GM12873 (cell line): ENCODE data around the gene MTARC1.

Experiments
- TF ChIP-seq, protein P1 (sequence below): IDR thresholded peaks from 2 replicates; pipeline ENCODE4 v1.5.1; 2012; ENCODE audit warnings: low read depth, mild to moderate bottlenecking, moderate library complexity, low read length, control low read depth; ENCODE audit not compliant: insufficient read depth; ENCODE audit errors: missing control alignments

Gene MTARC1

GRCh38 chr1:220772846-220773245 lies 13.9 kb upstream of the MTARC1 start:
- TF ChIP-seq, protein P1, sequence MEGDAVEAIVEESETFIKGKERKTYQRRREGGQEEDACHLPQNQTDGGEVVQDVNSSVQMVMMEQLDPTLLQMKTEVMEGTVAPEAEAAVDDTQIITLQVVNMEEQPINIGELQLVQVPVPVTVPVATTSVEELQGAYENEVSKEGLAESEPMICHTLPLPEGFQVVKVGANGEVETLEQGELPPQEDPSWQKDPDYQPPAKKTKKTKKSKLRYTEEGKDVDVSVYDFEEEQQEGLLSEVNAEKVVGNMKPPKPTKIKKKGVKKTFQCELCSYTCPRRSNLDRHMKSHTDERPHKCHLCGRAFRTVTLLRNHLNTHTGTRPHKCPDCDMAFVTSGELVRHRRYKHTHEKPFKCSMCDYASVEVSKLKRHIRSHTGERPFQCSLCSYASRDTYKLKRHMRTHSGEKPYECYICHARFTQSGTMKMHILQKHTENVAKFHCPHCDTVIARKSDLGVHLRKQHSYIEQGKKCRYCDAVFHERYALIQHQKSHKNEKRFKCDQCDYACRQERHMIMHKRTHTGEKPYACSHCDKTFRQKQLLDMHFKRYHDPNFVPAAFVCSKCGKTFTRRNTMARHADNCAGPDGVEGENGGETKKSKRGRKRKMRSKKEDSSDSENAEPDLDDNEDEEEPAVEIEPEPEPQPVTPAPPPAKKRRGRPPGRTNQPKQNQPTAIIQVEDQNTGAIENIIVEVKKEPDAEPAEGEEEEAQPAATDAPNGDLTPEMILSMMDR = no peak

- TF ChIP-seq, protein P1 = peak; percentile 73
These were observed 11.4 kb upstream of the MTARC1 start for GRCh38 chr1:220775240-220775853.

GRCh38 chr1:220776254-220776653 lies 10.5 kb upstream of the MTARC1 start:
- TF ChIP-seq, protein P1 = no peak

DNA sequence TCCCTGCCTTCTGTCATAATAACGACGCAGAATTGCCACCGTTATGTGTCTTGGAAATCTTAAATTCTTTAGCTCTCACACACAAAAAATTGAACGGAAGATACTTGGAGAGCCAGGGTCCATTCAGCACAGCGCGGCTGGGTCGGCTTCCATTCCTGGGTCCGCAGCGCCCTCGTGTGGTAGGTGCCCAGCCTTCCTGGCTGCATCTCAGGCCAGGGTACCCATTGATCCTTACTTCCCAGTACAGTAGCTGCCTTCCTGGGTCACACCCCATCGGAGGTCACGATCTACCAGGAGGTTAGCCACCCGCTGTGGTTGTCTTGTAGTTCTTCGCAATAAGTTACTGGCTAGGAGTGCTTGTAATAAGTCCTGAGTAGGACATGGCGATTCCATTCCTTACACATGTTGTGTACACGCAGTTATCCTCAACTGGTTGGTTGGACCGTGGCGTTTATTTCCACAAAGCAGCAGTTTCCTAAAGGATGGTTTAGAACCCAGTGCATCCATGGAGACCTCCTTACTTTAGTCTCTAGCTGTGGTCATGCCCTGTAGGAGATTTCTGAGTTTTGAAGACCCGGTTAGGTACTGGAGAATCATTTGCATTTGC lies 9.9 kb upstream of the MTARC1 start:
- TF ChIP-seq, protein P1 = peak; percentile 93

DNA sequence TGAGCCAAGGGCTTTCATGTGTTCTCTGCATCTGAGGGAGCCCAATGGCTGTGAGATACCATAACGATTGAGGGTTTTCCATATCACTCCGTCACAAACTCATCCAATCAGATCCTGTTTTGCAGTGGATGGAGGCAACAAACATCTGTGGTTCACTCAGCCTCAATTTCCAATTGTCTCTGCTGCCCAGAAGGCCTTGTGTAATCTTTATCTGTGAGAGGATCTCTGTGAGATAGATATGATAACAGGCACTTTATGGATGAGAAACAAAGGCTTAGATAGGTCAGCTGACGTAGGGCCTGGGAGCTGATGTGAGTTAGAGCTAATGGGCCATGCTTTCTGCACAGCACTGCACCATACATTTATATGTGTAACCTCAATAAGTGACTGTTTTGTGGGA lies 3.3 kb upstream of the MTARC1 start:
- TF ChIP-seq, protein P1 = no peak

DNA sequence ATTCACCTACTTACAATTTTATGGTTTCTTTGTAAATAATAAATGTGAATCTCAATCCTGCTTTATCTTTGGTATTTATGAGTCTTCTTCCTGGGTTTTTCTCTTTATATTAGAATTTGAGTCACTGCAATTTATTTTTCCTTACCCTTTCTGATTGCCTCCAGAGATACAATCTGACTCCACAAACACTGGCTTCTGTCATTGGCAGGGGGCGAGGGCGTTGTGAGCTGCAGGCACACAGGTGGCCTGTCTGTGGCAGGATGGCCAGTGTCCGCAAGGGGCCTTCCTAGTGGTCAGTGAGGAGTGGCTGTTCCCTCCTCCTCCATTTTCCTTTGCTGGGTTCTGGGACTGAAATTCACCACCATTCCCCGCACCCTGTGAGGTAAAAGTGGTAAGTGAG lies 2.0 kb upstream of the MTARC1 start:
- TF ChIP-seq, protein P1 = no peak

GRCh38 chr1:220785166-220786056 lies 1.3 kb upstream of the MTARC1 start:
- TF ChIP-seq, protein P1 = no peak
